WTC11 (cell line): ENCODE results near the gene SLC38A11.

Source experiments
- ATF1 ChIP-seq: sonication (generic); formaldehyde crosslinking; IDR thresholded peaks from 2 replicates; pipeline ENCODE4 v1.8.1; 2023; ENCODE audit warnings: mild to moderate bottlenecking, moderate library complexity, missing genetic modification reagents
- CREB1 ChIP-seq: sonication (generic); formaldehyde crosslinking; IDR thresholded peaks from 2 replicates; pipeline ENCODE4 v1.8.0; 2023; ENCODE audit warnings: mild to moderate bottlenecking, missing genetic modification reagents
- JAZF1 ChIP-seq: fragments of 250-450 bp; sonication (Bioruptor Pico); IDR thresholded peaks from 2 replicates; pipeline ENCODE4 v1.9.0; 2021; ENCODE audit warnings: moderate library complexity, mild to moderate bottlenecking, inconsistent platforms
- NR2C2 ChIP-seq: sonication (generic); formaldehyde crosslinking; IDR thresholded peaks from 2 replicates; pipeline ENCODE4 v1.8.0; 2022; ENCODE audit warnings: mild to moderate bottlenecking, missing genetic modification reagents
- TEAD1 ChIP-seq: sonication (generic); formaldehyde crosslinking; IDR thresholded peaks from 2 replicates; pipeline ENCODE4 v1.8.0; 2022; ENCODE audit warnings: mild to moderate bottlenecking, missing genetic modification reagents
- TEAD4 ChIP-seq: sonication (generic); formaldehyde crosslinking; IDR thresholded peaks from 2 replicates; pipeline ENCODE4 v1.8.0; 2022; ENCODE audit warnings: mild to moderate bottlenecking, missing genetic modification reagents
- ZBTB21 ChIP-seq: sonication (generic); formaldehyde crosslinking; IDR thresholded peaks from 2 replicates; pipeline ENCODE4 v1.8.1; 2023; ENCODE audit warnings: mild to moderate bottlenecking, missing genetic modification reagents, borderline replicate concordance
- ZNF138 ChIP-seq: sonication (generic); formaldehyde crosslinking; conservative IDR thresholded peaks from 2 replicates; pipeline ENCODE4 v1.8.1; 2022; ENCODE audit warnings: mild to moderate bottlenecking, moderate library complexity, missing genetic modification reagents
- TF ChIP-seq, protein P1 (sequence below): fragments of 200-600 bp; IDR thresholded peaks from 2 replicates; pipeline ENCODE4 v1.8.0; 2022; ENCODE audit warnings: antibody characterized with exemption
- TF ChIP-seq, protein P2 (sequence below): sonication (generic); formaldehyde crosslinking; IDR thresholded peaks from 2 replicates; pipeline ENCODE4 v1.8.1; 2022; ENCODE audit warnings: low read depth, mild to moderate bottlenecking, moderate library complexity, missing genetic modification reagents, borderline replicate concordance
- TF ChIP-seq, protein P3 (sequence below): sonication (generic); formaldehyde crosslinking; IDR thresholded peaks from 2 replicates; pipeline ENCODE4 v1.8.1; 2023; ENCODE audit warnings: mild to moderate bottlenecking, missing genetic modification reagents, moderate library complexity

DNA sequence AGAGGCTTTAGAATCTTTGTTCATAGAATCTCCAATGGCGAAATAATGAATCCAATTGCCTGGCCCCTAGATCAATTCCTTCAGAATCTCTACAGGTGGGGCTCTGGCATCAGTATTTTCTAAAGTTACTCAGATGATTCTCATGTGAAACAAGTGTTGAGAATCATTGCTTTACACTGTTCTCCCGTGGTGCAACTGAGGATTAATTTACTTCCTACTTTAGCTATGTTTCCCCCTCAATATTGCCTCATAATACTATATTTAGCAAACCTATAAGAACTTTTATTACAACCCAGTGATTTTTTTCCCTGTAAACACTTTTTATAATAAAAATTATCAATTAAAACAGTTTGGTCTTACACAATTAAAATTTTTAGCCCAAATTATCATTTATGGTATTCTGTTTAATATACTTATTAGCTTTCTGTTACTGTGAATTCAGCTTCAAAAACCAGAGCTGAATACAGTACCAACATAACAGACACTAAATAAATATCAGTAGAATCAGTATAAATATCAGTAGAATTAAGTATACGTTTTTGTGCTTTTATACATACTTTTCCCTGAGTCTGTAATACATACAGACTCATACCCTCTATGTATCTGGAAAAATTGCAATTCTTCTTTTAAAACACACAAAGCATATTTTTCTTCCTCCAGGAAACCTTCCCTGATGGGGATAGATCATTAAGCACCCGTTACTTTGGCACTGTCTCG, 20.8 kb downstream of the SLC38A11 start:
- TF ChIP-seq, protein P1, sequence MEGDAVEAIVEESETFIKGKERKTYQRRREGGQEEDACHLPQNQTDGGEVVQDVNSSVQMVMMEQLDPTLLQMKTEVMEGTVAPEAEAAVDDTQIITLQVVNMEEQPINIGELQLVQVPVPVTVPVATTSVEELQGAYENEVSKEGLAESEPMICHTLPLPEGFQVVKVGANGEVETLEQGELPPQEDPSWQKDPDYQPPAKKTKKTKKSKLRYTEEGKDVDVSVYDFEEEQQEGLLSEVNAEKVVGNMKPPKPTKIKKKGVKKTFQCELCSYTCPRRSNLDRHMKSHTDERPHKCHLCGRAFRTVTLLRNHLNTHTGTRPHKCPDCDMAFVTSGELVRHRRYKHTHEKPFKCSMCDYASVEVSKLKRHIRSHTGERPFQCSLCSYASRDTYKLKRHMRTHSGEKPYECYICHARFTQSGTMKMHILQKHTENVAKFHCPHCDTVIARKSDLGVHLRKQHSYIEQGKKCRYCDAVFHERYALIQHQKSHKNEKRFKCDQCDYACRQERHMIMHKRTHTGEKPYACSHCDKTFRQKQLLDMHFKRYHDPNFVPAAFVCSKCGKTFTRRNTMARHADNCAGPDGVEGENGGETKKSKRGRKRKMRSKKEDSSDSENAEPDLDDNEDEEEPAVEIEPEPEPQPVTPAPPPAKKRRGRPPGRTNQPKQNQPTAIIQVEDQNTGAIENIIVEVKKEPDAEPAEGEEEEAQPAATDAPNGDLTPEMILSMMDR = no peak
- TF ChIP-seq JAZF1 (CRISPR knock-in tag) = no peak
- no peak for TF ChIP-seq TEAD4 (CRISPR knock-in tag)
- TF ChIP-seq, protein P2, sequence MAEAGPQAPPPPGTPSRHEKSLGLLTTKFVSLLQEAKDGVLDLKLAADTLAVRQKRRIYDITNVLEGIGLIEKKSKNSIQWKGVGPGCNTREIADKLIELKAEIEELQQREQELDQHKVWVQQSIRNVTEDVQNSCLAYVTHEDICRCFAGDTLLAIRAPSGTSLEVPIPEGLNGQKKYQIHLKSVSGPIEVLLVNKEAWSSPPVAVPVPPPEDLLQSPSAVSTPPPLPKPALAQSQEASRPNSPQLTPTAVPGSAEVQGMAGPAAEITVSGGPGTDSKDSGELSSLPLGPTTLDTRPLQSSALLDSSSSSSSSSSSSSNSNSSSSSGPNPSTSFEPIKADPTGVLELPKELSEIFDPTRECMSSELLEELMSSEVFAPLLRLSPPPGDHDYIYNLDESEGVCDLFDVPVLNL = no peak
- TF ChIP-seq ZNF138 (CRISPR knock-in tag) = no peak
- TF ChIP-seq ZBTB21 (CRISPR knock-in tag) = no peak
- no peak for TF ChIP-seq TEAD1 (CRISPR knock-in tag)
- TF ChIP-seq CREB1 (CRISPR knock-in tag) = no peak
- TF ChIP-seq ATF1 (CRISPR knock-in tag) = no peak
- TF ChIP-seq, protein P3, sequence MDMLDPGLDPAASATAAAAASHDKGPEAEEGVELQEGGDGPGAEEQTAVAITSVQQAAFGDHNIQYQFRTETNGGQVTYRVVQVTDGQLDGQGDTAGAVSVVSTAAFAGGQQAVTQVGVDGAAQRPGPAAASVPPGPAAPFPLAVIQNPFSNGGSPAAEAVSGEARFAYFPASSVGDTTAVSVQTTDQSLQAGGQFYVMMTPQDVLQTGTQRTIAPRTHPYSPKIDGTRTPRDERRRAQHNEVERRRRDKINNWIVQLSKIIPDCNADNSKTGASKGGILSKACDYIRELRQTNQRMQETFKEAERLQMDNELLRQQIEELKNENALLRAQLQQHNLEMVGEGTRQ (CRISPR knock-in tag) = no peak
- TF ChIP-seq NR2C2 (CRISPR knock-in tag) = no peak
